ENCODE data around the gene MAB21L4. TPM values are rescaled to one million over a fixed set of nuclear protein-coding genes. Genes with fewer than 3 reads are reported as not detected.

The MAB21L4 gene
- total and polyA plus RNA-seq, 2 donors from 2014 or later: 6.1 to 28.5 TPM

DNA sequence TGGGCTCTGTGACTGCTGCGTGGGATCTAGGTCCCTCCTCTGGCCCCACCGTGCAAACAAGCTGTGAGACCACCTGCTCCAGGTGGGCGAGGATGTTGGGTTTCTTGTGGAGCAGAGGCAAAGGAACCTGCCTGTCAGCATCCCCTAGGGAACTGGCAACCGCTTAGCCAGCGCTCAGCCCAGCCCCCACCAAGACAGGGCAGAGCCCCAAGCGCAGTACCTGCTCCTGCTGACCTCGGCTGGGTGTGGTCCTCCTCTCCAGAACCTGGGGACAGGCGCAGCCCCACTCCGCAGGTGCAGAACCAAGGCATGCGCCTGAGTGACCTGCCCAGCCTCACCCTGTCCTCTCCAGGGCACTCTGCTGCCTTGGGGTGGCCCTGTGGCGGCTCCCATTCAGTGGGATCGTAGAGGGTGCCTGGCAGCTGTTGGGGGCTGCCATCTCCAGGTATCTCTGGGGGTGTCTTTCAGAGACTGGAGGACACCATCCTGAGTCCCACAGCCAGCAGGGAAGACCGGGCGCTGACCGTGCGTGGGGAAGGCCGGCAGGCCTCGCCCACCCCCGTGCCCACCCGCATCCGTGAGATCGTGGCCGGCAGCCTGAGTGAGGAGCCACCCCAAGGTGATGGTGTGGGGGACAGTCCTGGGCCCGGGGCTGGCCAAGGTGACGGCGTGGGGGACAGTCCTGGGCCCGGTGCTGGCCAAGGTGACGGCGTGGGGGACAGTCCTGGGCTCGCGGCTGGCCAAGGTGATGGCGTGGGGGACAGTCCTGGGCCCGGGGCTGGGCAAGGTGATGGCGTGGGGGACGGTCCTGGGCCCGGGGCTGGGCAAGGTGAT is 22.5 kb upstream of the MAB21L4 start:
- H3K9ac ChIP-seq (ENCODE audit: low read length in 3 of 3): no peak overlapping the region
- TF ChIP-seq, protein P1, sequence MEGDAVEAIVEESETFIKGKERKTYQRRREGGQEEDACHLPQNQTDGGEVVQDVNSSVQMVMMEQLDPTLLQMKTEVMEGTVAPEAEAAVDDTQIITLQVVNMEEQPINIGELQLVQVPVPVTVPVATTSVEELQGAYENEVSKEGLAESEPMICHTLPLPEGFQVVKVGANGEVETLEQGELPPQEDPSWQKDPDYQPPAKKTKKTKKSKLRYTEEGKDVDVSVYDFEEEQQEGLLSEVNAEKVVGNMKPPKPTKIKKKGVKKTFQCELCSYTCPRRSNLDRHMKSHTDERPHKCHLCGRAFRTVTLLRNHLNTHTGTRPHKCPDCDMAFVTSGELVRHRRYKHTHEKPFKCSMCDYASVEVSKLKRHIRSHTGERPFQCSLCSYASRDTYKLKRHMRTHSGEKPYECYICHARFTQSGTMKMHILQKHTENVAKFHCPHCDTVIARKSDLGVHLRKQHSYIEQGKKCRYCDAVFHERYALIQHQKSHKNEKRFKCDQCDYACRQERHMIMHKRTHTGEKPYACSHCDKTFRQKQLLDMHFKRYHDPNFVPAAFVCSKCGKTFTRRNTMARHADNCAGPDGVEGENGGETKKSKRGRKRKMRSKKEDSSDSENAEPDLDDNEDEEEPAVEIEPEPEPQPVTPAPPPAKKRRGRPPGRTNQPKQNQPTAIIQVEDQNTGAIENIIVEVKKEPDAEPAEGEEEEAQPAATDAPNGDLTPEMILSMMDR (IDR thresholded peaks at IDR 0.05; ENCODE audit: borderline replicate concordance, extremely low read depth, insufficient read depth): no peak
- intact Hi-C loops (cut with DNase I): no loop called here
- H3K27ac ChIP-seq (ENCODE audit: low read depth in 2 of 2, low read length in 2 of 2): no peak overlapping the region
- no peak overlapping the region for H3K4me3 ChIP-seq (ENCODE audit: low read length in 3 of 3)
- peak in 2 of 5 donors; percentile 44 to 74 for DNase-seq
- H3K36me3 ChIP-seq (ENCODE audit: control insufficient read depth in 2 of 3, insufficient read depth in 3 of 3, low read length in 3 of 3): no peaks in the 10 kb centered on the region
- H3K4me1 ChIP-seq (ENCODE audit: control insufficient read depth in 2 of 3, insufficient read depth in 2 of 3, low read depth in 1 of 3, low read length in 3 of 3): peaks cover 0 to 7% (median 0%) of the 10 kb centered on the region in 3 donors
- H3K9me3 ChIP-seq (ENCODE audit: control insufficient read depth in 2 of 3, insufficient read depth in 1 of 3, low read length in 3 of 3): no peaks in the 10 kb centered on the region
- H3K27me3 ChIP-seq (ENCODE audit: control insufficient read depth, insufficient read depth, low read length): no peaks in the 10 kb centered on the region
- FAIRE-seq: no peak

DNA sequence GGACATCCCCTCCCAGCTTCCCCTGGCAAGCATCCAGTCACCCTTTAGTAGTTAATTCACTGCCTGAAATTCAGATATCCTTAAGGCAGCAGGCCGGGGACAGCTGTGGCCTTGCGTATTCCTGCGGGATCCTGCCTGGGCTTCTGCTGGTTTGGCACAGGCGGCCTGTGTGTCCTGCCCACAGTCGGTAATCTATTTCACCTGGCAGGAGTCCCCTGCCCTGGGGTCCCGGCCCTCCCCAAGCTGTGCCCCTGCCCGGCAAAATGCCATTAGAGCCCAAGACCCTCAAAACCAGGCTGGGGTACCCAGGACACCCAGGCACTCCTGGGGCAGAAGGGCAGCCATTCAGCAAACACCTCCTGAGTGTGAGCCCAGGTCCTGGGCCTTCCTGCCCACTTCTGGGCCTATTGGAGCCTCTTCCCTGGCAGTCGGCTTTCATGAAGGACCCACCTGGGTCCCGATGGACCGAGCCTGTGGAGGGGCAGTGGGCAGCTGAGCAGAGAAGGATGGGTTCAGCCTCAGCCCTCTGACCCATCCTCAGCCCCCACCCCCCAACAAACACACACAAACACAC is 21.8 kb upstream of the MAB21L4 start:
- Histone ChIP-seq H3K36me3 (ENCODE audit: control insufficient read depth in 2 of 3, insufficient read depth in 3 of 3, low read length in 3 of 3) (no peaks in the 10 kb centered on the region), H3K9me3 (ENCODE audit: control insufficient read depth in 2 of 3, insufficient read depth in 1 of 3, low read length in 3 of 3) (no peaks in the 10 kb centered on the region), H3K9ac (ENCODE audit: low read length in 3 of 3) (no peak overlapping the region), H3K27ac (ENCODE audit: low read depth in 2 of 2, low read length in 2 of 2) (no peak overlapping the region), H3K4me1 (ENCODE audit: control insufficient read depth in 2 of 3, insufficient read depth in 2 of 3, low read depth in 1 of 3, low read length in 3 of 3) (peaks cover 0 to 9% (median 2%) of the 10 kb centered on the region in 3 donors), H3K4me3 (ENCODE audit: low read length in 3 of 3) (no peak overlapping the region), H3K27me3 (ENCODE audit: control insufficient read depth, insufficient read depth, low read length) (no peaks in the 10 kb centered on the region)
- no peak for FAIRE-seq
- peak in 2 of 5 donors; percentile 33 to 80 for DNase-seq
- intact Hi-C loops (cut with DNase I): no loop called here
- TF ChIP-seq, protein P1 (IDR thresholded peaks at IDR 0.05; ENCODE audit: borderline replicate concordance, extremely low read depth, insufficient read depth): no peak

DNA sequence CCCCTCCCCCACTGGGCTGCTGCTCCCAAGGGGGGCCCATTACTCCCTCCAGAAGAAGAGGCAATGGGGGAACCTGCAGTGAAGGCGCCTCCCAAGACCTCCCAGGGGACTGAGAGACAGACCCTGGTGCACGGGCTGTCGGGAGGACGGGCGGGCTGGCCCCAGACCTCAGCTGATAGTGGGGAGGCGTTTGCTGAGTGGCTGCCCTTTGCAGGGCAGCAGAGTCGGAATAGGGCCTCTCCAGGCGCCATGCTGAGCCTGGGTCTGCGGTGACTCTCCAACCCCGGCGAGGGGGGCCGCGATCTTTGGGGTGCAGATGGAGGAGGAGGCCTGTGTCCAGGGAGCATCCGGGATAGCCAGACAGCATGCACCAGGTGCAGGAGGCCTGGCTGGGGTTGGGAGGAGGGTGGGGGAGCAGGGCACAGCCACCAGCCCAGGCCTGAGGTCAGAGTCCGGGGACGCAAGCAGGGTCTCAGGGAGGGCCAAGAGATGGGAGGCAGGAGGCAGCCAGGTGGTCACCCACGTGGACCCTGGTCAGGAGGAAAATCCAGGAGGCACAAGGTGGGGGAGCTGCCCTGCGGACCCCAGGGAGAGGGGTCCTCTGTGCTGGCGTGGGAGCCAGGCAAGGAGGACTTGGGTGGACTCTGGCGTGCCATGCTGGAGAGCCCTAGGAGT is 21.2 kb upstream of the MAB21L4 start:
- TF ChIP-seq, protein P1 (IDR thresholded peaks at IDR 0.05; ENCODE audit: borderline replicate concordance, extremely low read depth, insufficient read depth): no peak
- Histone ChIP-seq H3K36me3 (ENCODE audit: control insufficient read depth in 2 of 3, insufficient read depth in 3 of 3, low read length in 3 of 3) (no peaks in the 10 kb centered on the region), H3K4me1 (ENCODE audit: control insufficient read depth in 2 of 3, insufficient read depth in 2 of 3, low read depth in 1 of 3, low read length in 3 of 3) (peaks cover 0 to 9% (median 7%) of the 10 kb centered on the region in 3 donors), H3K9ac (ENCODE audit: low read length in 3 of 3) (no peak overlapping the region), H3K27ac (ENCODE audit: low read depth in 2 of 2, low read length in 2 of 2) (no peak overlapping the region), H3K27me3 (ENCODE audit: control insufficient read depth, insufficient read depth, low read length) (no peaks in the 10 kb centered on the region), H3K4me3 (ENCODE audit: low read length in 3 of 3) (no peak overlapping the region), H3K9me3 (ENCODE audit: control insufficient read depth in 2 of 3, insufficient read depth in 1 of 3, low read length in 3 of 3) (no peaks in the 10 kb centered on the region)
- intact Hi-C loops (cut with DNase I): no loop called here
- no peak for FAIRE-seq
- peak in 2 of 5 donors; percentile 54 to 73 for DNase-seq

Data from kidney (tissue), 14 donors.